NCI-H82 treated with DMSO at 0.1 percent for 48 hours (cell line): ENCODE data around the gene PRAMEF1.
"Not testable (repeated sequence)": the region's sequence is repeated elsewhere in the genome, so short reads cannot be mapped to it uniquely, and the experiment has no call there.

Experiments used
- DNase-seq: peaks from one replicate; lab custom pipeline; 2025; ENCODE audit not compliant: unreplicated experiment; lab: John Stamatoyannopoulos, UW

PRAMEF1 gene

DNA sequence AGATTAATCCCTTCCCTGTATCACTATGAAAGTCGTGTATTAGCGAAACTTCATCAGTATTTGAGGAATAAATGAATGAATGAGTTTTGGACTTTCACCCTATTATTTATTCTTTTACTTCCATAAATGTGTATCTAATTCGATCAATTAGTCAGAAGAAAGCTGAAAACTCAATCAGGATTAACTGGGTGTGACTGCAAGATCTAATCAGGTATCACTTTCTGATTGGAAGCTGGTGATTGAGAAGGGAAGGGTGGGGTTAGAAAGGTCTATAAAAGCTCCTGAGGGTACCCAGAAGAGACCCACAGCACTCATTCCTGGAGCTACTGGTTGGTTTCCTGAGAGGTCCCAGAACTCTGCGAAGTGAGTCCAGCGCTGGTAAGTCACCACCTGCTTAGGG is at the start of gene PRAMEF1:
Gene PRAMEF1, plus strand, starts transcription at position 301 of the 400 bp plus-strand sequence. CDS start 1,831 bp downstream, outside the sequence.
- not testable (repeated sequence) for DNase-seq

DNA sequence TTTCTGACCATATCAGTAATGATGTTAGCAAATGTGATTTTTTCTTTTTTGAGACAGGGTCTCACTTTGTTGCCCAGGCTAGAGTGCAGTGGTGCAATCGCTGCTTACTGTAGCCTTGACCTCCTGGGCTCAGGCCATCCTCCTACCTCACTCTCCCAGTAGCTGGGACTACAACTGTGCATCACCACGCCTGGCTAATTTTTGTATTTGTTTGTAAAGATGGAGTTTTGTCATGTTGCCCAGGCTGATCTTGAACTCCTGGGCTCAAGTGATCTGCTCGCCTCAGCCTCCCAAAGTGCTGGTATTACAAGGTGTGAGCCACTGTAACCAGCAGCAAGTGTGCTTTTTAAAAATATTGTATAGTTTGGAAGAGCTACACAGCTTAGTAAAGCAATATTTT is 49.3 kb upstream of the PRAMEF1 start:
- DNase-seq: no peak

DNA sequence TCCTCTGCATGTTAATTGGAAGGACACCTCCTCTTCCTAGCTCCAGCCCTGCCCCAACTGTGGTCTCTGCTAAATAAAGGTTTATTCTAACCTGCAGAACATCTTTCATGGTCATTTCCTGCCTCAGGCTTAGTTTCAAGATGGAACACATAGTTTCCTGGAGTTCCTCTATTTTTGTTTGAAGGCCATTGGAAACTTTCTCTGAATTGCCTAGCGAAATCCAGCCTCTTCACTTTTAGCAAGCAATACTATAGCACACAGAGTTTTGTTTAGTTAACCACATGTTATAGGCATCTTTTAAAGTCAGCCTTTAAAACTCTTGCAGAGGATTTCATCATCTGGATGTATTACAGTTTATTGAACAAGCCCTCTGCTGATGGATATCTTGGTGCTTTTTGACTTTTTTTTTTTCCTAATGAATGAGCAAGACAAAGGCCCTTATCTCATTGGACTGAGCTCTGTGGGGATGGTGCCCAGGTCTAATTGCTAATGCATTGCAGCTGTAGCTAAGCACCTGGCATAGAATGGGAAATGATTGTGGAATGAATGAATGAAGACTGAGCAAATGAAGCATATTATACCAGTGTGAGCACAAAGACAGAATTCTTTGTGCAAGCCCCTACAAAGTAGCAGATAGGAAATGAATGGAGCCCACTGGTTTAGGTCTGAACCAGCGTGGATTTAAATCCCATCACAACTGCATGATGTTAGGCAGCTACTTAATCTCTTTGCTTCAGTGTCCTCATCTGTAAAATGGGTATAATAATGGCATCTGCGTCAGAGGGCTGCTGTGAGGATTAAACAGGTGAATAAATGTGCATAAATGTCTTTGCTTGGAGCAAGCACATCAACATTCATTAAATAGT is 45.8 kb upstream of the PRAMEF1 start:
- DNase-seq: no peak

- no peak for DNase-seq
Measured at GRCh38 chr1:12745992-12746323, 45.2 kb upstream of the PRAMEF1 start, which contains the start of gene CFAP107. Gene CFAP107, plus strand, starts transcription at chr1:12746200. Its CDS starts 231 bp downstream, at chr1:12746431.

GRCh38 chr1:12748778-12749355 is 42.3 kb upstream of the PRAMEF1 start:
- DNase-seq: no peak

GRCh38 chr1:12754738-12755137 is 36.5 kb upstream of the PRAMEF1 start:
- no peak for DNase-seq

DNA sequence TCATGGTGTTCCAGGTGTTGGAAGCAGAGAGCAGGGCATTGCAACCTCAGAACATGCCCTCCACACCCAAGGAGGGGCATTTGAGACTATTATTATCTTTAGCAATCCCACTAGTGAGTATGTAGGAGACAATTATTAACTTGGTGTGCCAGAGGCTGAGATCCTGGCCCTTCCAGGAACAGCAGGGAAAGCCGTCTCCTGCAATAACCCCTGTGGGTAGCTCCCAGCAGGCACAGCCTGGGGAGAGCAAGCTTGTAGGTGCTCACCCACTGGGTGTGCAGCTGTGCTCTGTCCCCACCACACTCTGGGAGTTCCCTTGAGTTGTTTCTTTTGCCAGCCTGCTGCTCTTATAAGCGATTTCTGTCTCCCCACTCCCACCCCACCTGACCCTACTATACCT is 34.9 kb upstream of the PRAMEF1 start:
- no peak for DNase-seq

DNA sequence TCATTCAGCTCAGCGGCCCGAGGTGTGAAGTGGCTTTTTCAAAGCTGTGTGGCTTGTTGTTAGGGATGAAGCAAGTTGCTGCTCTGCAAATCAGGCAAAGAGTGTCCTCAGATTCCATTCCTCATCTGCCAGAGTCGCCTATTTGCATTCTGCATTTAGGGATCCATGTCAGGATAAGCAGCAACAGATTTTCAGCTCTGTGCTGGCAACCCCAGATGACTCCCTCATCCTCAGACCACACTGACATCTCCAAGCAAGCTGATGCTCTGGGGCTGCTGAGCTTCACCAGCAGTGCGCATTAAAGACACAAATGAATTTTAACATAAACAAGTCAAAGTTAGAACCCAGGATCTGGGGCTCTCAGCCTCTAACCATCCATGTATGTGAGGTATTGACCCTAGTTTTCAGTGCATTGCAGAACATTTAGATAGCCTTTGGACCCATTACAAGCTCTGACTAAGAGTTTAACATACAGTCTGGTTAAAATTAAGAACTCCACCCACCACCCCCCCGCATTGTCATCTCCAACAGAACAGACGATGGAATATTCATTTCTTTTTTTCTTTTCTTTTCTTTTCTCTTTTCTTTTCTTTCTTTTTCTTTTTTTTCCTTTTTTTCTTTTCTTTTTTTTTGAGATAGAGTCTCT is 34.3 kb upstream of the PRAMEF1 start:
- no peak for DNase-seq

DNA sequence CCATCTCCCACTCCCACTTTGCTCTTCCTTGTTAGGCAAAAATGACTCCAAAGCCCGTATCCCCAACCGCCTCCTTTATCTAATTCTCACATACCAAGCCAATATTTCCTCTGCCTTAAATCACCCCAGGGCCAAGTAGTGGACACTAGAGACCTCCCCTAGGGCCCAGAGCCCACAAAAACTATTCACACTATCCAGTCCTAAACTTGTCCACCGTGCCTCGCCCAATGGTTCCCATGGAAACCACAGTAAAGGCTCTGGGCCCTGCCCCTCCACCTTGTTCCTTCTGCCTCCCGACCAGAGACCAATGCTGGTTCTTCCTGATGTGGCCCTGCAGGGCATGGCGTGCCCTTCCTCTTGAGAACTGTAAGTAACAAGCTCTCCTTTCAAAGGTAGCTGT is 33.4 kb upstream of the PRAMEF1 start:
- no peak for DNase-seq

DNA sequence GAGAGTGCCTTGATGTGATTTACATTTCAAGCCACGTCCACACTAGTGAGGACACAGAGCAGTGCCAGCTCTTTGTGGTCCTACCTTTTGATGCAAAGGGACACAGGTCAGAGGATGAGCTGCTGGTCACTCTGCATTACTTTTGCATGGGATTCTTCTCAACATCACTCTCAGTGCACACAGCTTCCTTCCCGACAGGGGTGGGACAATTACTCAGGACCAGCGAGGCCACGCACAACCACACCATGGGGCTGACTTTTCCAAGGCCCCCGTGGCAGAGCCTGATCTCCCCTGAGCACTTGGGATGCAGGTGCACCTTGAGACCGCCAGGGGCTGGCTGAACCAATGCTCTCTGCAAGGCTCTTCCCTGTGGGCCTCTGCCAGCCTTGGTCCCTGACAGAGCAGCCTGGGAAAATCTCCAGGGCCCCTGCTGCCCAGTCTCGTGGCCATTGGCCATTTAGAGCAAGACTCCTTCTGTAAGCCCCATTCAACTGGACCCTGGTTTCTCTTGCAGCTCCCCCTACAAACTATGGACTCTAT is 30.9 kb upstream of the PRAMEF1 start:
- no peak for DNase-seq

DNA sequence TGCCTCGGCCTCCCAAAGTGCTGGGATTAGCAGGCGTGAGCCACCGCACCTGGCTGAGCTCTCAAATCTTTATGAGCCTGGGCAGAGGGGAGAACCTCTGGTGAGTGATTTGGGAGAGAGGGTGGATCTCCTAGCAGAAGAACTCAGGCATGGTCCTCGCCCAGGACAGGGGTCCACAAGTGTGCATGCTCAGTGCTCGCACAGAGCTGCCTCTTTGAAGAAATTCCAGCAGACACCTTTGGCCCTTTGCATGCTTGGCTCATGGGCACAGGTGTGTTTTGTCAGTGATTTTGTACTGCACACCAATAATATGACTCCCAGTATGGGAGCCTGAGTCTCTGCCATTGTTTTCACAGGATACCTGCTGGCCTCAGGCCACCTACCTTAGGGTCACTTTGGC is 29.4 kb upstream of the PRAMEF1 start:
- DNase-seq: no peak

DNA sequence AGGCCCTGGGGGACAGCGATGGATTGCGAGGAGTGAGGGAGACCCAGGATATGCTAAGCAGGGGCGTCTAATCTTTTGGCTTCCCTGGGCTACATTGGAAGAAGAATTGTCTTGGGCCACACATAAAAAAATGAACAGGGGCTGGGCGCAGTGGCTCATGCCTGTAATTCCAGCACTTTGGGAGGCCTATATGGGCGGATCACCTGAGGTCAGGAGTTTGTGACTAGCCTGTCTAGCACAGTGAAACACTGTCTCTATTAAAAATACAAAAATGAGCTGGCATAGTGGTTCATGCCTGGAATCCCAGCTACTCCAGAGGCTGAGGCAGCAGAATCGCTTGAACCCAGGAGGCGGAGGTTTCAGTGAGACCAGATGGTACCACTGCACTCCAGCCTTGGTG is 28.4 kb upstream of the PRAMEF1 start:
- DNase-seq: no peak

DNA sequence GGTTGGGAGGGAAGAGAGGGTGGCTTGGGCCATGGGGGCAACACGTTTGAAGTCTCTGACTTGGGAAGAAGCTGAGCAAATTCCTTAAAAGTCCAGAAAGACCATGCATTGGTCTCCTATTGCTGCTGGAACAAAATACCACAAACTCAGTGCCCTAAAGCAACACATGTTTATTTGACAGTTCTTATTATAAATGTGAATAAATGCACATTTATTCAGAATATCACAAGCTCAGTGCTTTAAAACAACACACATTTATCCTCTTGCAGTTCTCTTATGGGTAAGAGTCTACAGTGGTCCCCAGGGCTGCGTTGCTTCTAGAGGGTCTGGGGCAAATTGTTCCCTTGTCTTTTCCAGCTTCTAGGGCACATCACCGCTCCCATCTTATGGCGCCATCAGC is 27.7 kb upstream of the PRAMEF1 start:
- no peak for DNase-seq

DNA sequence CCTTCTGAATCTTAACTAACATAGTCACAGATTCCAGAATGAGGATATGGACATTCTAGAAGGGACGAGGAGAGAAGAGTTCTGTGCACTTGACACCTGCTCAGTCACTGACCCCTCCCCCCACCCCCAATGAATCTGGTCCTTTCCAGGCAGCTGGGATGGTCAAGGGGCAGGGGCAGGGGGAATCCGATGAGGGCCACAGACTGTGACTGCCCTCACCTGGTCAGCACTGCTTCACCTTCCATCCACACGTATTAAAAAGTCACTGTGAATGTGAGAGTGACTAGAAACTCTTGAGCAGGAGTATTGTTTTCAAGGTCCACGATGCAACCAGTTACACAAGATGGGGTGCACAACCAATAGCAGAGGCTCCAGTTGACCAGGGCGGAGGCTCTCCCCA is 27.2 kb upstream of the PRAMEF1 start:
- no peak for DNase-seq

GRCh38 chr1:12769031-12769430 is 22.2 kb upstream of the PRAMEF1 start:
- no peak for DNase-seq

- no peak for DNase-seq
Measured at GRCh38 chr1:12769976-12770505, 21.2 kb upstream of the PRAMEF1 start.

GRCh38 chr1:12770620-12771019 is 20.6 kb upstream of the PRAMEF1 start:
- no peak for DNase-seq

DNA sequence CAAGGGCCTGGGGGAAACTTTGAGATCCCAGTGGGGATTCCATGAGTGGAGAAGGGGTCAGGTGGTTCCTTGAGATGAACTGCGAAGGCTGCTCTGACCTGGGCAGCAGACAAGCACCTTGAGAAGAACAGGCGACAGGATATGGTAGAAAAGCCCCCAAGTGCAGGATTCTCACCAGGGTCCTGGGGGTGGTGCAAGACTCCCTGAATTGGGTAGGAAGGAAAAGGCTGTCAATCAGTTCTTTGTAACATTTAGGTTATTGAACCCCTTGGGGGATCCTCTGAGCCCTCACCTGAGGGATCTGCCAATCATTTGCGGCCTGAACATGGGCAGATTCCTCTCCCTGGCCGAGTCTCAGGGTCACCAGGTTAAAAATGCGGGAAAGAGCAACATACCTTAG is 20.0 kb upstream of the PRAMEF1 start:
- no peak for DNase-seq

DNA sequence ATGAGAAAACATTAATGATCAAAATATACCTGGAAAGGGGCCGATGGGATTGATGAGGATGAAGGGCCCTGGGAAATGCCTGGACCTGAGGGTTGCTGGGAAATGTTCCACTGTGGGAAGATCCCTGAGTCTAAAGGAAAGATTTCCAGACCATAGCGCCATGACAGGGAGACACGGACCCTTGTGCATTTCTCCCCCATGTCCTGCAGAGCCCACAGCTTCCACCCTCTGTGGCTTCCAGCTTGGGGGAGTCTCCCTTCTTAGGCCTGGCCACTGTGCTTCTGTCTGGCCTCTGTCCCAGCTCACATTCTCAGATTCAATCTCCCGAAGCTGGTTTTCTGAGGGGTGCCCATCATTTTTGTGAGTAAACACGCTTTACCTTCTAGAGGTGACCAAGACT is 18.7 kb upstream of the PRAMEF1 start:
- DNase-seq: no peak

- DNase-seq: no peak
Measured at GRCh38 chr1:12773438-12773837, 17.8 kb upstream of the PRAMEF1 start, which contains the start of gene PRAMEF12. Gene PRAMEF12, plus strand, starts transcription at chr1:12773738. Its CDS starts 1,130 bp downstream, at chr1:12774868.

DNA sequence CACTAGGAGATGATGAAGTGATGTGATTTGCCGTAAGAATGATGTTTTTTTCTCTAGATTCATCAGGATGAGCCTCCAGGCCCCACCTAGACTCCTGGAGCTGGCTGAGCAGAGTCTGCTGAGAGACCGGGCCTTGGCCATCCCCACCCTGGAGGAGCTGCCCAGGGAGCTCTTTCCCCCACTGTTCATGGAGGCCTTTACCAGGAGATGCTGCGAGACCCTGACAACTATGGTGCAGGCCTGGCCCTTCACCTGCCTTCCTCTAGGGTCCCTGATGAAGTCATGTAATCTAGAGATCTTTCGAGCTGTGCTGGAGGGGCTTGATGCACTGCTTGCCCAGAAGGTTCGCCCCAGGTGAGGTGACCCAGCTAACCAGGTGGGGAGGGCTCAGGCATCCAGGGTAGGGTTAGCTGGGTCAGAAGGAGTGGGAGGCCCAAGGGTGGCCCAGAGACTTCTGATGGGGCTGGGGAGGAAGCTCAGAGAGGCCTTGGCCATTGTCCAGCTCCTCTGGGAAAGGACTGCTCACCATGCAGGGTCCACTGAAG is 16.3 kb upstream of the PRAMEF1 start:
- DNase-seq: no peak
